ENCODE results near the gene TPSG1.

- TF ChIP-seq SUZ12 (IDR thresholded peaks at IDR 0.05; ENCODE audit: extremely low read depth, insufficient read depth, insufficient read length) (no peak), YY1 (IDR thresholded peaks at IDR 0.05; ENCODE audit: insufficient read depth, insufficient read length) (no peak), ZNF274 (IDR thresholded peaks at IDR 0.05; ENCODE audit: low read depth, low read length) (no peak)
Observed at GRCh38 chr16:1195393-1195666, 29.7 kb downstream of the TPSG1 start.

Data from NT2/D1 (cell line).